SK-N-SH (cell line): ENCODE data around the gene EMP3. TPM values are rescaled to one million over a fixed set of nuclear protein-coding genes. Genes with fewer than 3 reads are reported as not detected.

ENCODE experiments used
- CTCF ChIA-PET: fragments of 300-600, 350-600 bp; formaldehyde crosslinking; extraction: SDS; loops from one replicate; lab custom pipeline; 2021; lab: Yijun Ruan, JAX
- POLR2A ChIA-PET: fragments of 350-600 bp; sonication (Branson Sonifier 250); formaldehyde crosslinking; extraction: SDS; loops from one replicate; lab custom pipeline; 2020; ENCODE audit warnings: antibody characterized with exemption, inconsistent platforms; lab: Yijun Ruan, JAX
- DNase-seq: peaks from one replicate; pipeline ENCODE4 v3.0.0; 2012
- H2AFZ ChIP-seq: fragments of 200-600 bp; sonication (generic); 2 replicates; pipeline ENCODE4 v1.8.1; 2016; ENCODE audit warnings: antibody characterized with exemption, mild to moderate bottlenecking, low read depth
- H3F3A ChIP-seq: fragments of 200-600 bp; sonication (generic); replicated peaks from 2 replicates; pipeline ENCODE3; 2016; ENCODE audit warnings: antibody characterized with exemption, mild to moderate bottlenecking; ENCODE audit not compliant: insufficient read depth
- H3K27ac ChIP-seq, 2 experiments: fragments of 200-500 bp in 1 of 2; fragments of 200-600 bp in 1 of 2; sonication (Bioruptor generic) in 1 of 2; sonication (generic), shearing (Covaris generic) in 1 of 2; 2 replicates each; pipeline versions ENCODE4 v1.5.1 to v1.6.1; 2014 to 2016; ENCODE audit warnings: low read depth in 2 of 2, inconsistent platforms in 1 of 2, low read length in 1 of 2, mild to moderate bottlenecking in 1 of 2, mixed read lengths in 1 of 2
- H3K27me3 ChIP-seq: fragments of 200-600 bp; sonication (generic), shearing (Covaris generic); 2 replicates; pipeline ENCODE4 v1.6.1; 2016; ENCODE audit warnings: mixed run types; ENCODE audit not compliant: insufficient read depth
- H3K36me3 ChIP-seq, 2 experiments: fragments of 200-500 bp in 1 of 2; fragments of 200-600 bp in 1 of 2; sonication (Bioruptor generic) in 1 of 2; sonication (generic) in 1 of 2; replicated peaks in 1 of 2; 2 replicates each; pipeline versions ENCODE3 to v1.5.1; 2014 to 2016; ENCODE audit warnings: low read length in 1 of 2, mild to moderate bottlenecking in 1 of 2; ENCODE audit not compliant: insufficient read depth in 2 of 2, control insufficient read depth in 1 of 2
- H3K4me1 ChIP-seq, 2 experiments: fragments of 200-500 bp in 1 of 2; fragments of 200-600 bp in 1 of 2; sonication (Bioruptor generic) in 1 of 2; sonication (generic), shearing (Covaris generic) in 1 of 2; 2 replicates each; pipeline versions ENCODE4 v1.5.1 to v1.6.1; 2014 to 2016; ENCODE audit warnings: low read depth in 1 of 2, low read length in 1 of 2, mixed run types in 1 of 2; ENCODE audit not compliant: insufficient read depth in 2 of 2, control insufficient read depth in 1 of 2
- H3K4me2 ChIP-seq: fragments of 200-600 bp; sonication (generic), shearing (Covaris generic); 2 replicates; pipeline ENCODE4 v1.6.1; 2017; ENCODE audit warnings: mixed run types
- H3K4me3 ChIP-seq, 2 experiments: fragments of 200-500 bp in 1 of 2; fragments of 200-600 bp in 1 of 2; sonication (Bioruptor generic) in 1 of 2; sonication (generic), shearing (Covaris generic) in 1 of 2; 2 replicates each; pipeline versions ENCODE4 v1.5.1 to v1.8.1; 2014 to 2016; ENCODE audit warnings: low read depth in 2 of 2, inconsistent platforms in 1 of 2, low read length in 1 of 2, mild to moderate bottlenecking in 1 of 2, mixed read lengths in 1 of 2, moderate library complexity in 1 of 2
- H3K79me2 ChIP-seq: fragments of 200-600 bp; sonication (generic); 2 replicates; pipeline ENCODE4 v1.8.1; 2017; ENCODE audit warnings: mild to moderate bottlenecking; ENCODE audit not compliant: insufficient read depth
- H3K9ac ChIP-seq: fragments of 200-600 bp; sonication (generic); 2 replicates; pipeline ENCODE4 v1.6.1; 2017; ENCODE audit warnings: mixed run types
- H3K9me2 ChIP-seq: fragments of 200-600 bp; sonication (generic); 2 replicates; pipeline ENCODE4 v1.6.1; 2017; ENCODE audit warnings: mixed run types
- H3K9me3 ChIP-seq: fragments of 200-600 bp; sonication (generic); 2 replicates; pipeline ENCODE4 v1.6.1; 2017; ENCODE audit warnings: mixed run types, mild to moderate bottlenecking, moderate library complexity
- H4K20me1 ChIP-seq: fragments of 200-600 bp; sonication (generic); 2 replicates; pipeline ENCODE4 v1.6.1; 2017; ENCODE audit warnings: mild to moderate bottlenecking, mixed run types; ENCODE audit not compliant: insufficient read depth
- EP300 ChIP-seq, 2 experiments: IDR thresholded peaks; 2 replicates each; pipeline versions ENCODE4 v1.4.0 to v1.6.1; 2012; ENCODE audit warnings: borderline replicate concordance in 1 of 2, low read depth in 1 of 2, low read length in 1 of 2
- EZH2phosphoT487 ChIP-seq: fragments of 200-600 bp; sonication (generic); IDR thresholded peaks from 2 replicates; pipeline ENCODE4 v1.6.1; 2017; ENCODE audit warnings: low read depth, mixed run types, mild to moderate bottlenecking, antibody characterized with exemption, moderate library complexity, borderline replicate concordance
- FOSL2 ChIP-seq: IDR thresholded peaks from 2 replicates; pipeline ENCODE4 v1.4.0; 2012; ENCODE audit warnings: low read depth, mild to moderate bottlenecking, moderate library complexity, borderline replicate concordance
- FOXJ3 ChIP-seq: sonication (generic); formaldehyde crosslinking; IDR thresholded peaks from 2 replicates; pipeline ENCODE4 v1.5.1; 2020; ENCODE audit warnings: mild to moderate bottlenecking, missing genetic modification reagents
- GABPA ChIP-seq: IDR thresholded peaks from 2 replicates; pipeline ENCODE4 v1.4.0; 2012; ENCODE audit warnings: low read depth, mild to moderate bottlenecking
- GATA2 ChIP-seq: sonication (generic); formaldehyde crosslinking; IDR thresholded peaks from 2 replicates; pipeline ENCODE4 v1.5.0; 2020; ENCODE audit warnings: mild to moderate bottlenecking, missing genetic modification reagents
- MEF2A ChIP-seq: IDR thresholded peaks from 2 replicates; pipeline ENCODE4 v1.4.0; 2012; ENCODE audit warnings: low read depth, borderline replicate concordance
- MXI1 ChIP-seq: IDR thresholded peaks from 2 replicates; pipeline ENCODE4 v1.6.1; 2012; ENCODE audit warnings: mild to moderate bottlenecking, low read depth, low read length, improper control_type of control experiment
- NFIC ChIP-seq: IDR thresholded peaks from 2 replicates; pipeline ENCODE4 v1.4.0; 2012; ENCODE audit warnings: borderline replicate concordance
- NRF1 ChIP-seq: IDR thresholded peaks from 2 replicates; pipeline ENCODE4 v1.6.1; 2012; ENCODE audit warnings: low read depth, mild to moderate bottlenecking, low read length
- RAD21 ChIP-seq: IDR thresholded peaks from 2 replicates; pipeline ENCODE4 v1.6.1; 2012; ENCODE audit warnings: mild to moderate bottlenecking, low read length
- RXRA ChIP-seq: IDR thresholded peaks from 2 replicates; pipeline ENCODE4 v1.4.0; 2012; ENCODE audit warnings: low read depth, mild to moderate bottlenecking, borderline replicate concordance
- SMC3 ChIP-seq: IDR thresholded peaks from 2 replicates; pipeline ENCODE4 v1.6.1; 2012; ENCODE audit warnings: low read depth, low read length, improper control_type of control experiment
- USF1 ChIP-seq: IDR thresholded peaks from 2 replicates; pipeline ENCODE4 v1.4.0; 2012; ENCODE audit warnings: low read depth, borderline replicate concordance
- WGBS: methylation state at CpG from one replicate; pipeline ENCODE4 v1.1.6; 2017; ENCODE audit warnings: low lambda C conversion rate; 5-methylcytosine and 5-hydroxymethylcytosine counted together
- polyA plus RNA-seq, 3 experiments: library from polyadenylated mRNA; depleted of rRNA; stranded (reverse); fragments of >200 nt; gene quantifications; 2 replicates each; pipeline ENCODE4 v1.2.3, GENCODE V29; 2012

The EMP3 gene
- polyA plus RNA-seq, 1 of the 3 experiments (the other 2 are of a cell fraction): 263 TPM

DNA sequence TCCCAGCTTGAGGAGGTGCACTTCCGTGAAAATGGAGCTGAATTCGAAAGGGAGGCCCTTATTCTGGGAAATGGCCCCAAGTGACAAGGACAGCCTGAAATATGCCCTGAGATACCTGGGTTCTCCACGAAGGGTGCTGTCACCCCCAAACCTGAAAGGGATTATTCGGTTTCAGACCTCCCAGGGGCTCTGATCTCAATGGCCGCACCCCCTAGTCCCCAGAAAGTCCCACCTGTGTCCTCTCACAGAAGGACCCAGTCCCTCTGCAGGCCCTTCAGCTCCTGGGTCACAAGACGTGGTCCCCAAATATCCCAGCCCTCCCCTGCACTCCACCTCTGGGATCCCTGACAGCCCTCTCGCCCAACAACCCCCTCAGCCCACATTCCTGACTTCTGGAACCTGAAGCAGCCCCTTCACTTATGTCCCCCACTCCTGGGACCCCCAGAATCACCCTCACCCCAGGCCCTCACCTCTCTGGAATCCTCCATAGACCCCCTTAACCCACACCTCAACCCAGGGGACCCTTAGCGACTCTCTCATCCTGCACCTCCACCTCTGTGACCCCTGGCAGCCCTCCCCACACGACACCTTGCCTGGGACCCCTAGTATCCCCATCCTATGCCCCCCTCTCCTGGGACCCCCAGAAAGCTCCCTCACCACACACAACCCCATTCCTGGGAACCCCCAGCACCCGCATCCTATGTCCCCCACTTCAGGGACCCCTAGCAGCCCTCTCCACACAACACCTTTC, 39.4 kb downstream of the EMP3 start:
- Histone ChIP-seq H3K4me3 (peak overlapping the region in 1 of 2 experiments; percentile 62; a peak in 1 of 4 replicates), H3K27me3 (no peaks in the 10 kb centered on the region), H3K4me1 (peaks cover 4 to 26% of the 10 kb centered on the region in 2 experiments; a peak in 1 of 4 replicates), H3F3A (peaks cover 6% of the 10 kb centered on the region), H4K20me1 (no peaks in the 10 kb centered on the region), H3K9ac (peak overlapping the region; percentile 83; the same call in 1 of the 2 replicates), H3K4me2 (peak overlapping the region; percentile 67; the same call in 1 of the 2 replicates), H3K9me2 (no peaks in the 10 kb centered on the region), H3K27ac (peak overlapping the region; percentile 40 to 74; a peak in 3 of 4 replicates), H3K36me3 (no peaks in the 10 kb centered on the region), H2AFZ (peak overlapping the region; percentile 81), H3K79me2 (no peaks in the 10 kb centered on the region), H3K9me3 (no peaks in the 10 kb centered on the region)
- POLR2A ChIA-PET: interaction anchor here (0.6 to 2.1 kb wide), 2 partner anchors 26 to 161 kb away, joined by 3 to 11 read pairs; partner anchors contain the start of gene KDELR1
- 93% methylated on average over 10 of the region's 10 CpGs for WGBS
- CTCF ChIA-PET: interaction anchor here (0.9 to 3.4 kb wide), 4 partner anchors 24 to 31 kb away, joined by 3 to 14 read pairs (median 4); partner anchors contain the start of genes GRIN2D and KDELR1
- no peak for DNase-seq
- TF ChIP-seq MEF2A (no peak), EZH2phosphoT487 (no peak), NRF1 (no peak), FOXJ3 (CRISPR knock-in tag) (no peak), MXI1 (no peak), GABPA (no peak), EP300 (IDR thresholded peaks at IDR 0.05; ENCODE audit: borderline replicate concordance in 1 of 2, low read depth in 1 of 2, low read length in 1 of 2) (no peak), GATA2 (CRISPR knock-in tag) (no peak), RAD21 (no peak), USF1 (no peak), FOSL2 (no peak), NFIC (no peak), SMC3 (no peak), RXRA (no peak)

DNA sequence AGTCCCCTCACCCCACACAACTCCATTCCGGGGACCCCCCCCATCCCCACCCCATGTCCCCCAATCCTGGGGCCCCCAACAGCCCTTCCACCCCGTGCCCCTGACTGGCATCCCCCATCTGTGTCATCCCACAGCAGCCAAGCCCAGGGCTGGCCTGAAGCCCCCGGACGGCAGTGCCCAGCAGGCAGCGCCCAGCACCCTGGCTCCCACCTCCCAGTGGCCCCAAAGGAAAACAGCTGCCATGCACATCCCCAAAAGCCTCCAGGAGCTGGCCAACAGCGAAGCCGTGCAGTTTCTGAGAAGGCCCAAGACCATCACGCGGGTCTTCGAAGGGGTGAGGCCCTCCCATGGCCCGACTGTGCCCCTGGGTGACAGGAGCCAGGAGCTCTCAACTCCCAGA, 40.2 kb downstream of the EMP3 start:
- no peaks in the 10 kb centered on the region for H3K79me2 ChIP-seq
- H3F3A ChIP-seq: peaks cover 6% of the 10 kb centered on the region
- no peak overlapping the region for H3K9ac ChIP-seq
- no peaks in the 10 kb centered on the region for H3K27me3 ChIP-seq
- no peak overlapping the region for H3K4me2 ChIP-seq
- H3K9me2 ChIP-seq: no peaks in the 10 kb centered on the region
- ChIA-PET CTCF (interaction anchor here (3.4 kb wide), 1 partner anchor 25 kb away, joined by 14 read pairs; the partner anchor contains the start of gene KDELR1), POLR2A (interaction anchor here (1.0 kb wide), 1 partner anchor 35 kb away, joined by 4 read pairs; no protein-coding TSS in a partner anchor)
- no peaks in the 10 kb centered on the region for H3K9me3 ChIP-seq
- peaks cover 4 to 30% of the 10 kb centered on the region in 2 experiments; a peak in 1 of 4 replicates for H3K4me1 ChIP-seq
- no peaks in the 10 kb centered on the region for H3K36me3 ChIP-seq
- 89% methylated on average over 11 of the region's 11 CpGs for WGBS
- DNase-seq: no peak
- H3K4me3 ChIP-seq: no peak overlapping the region
- H4K20me1 ChIP-seq: no peaks in the 10 kb centered on the region
- TF ChIP-seq GABPA: no peak
- H3K27ac ChIP-seq: no peak overlapping the region
- no peak overlapping the region for H2AFZ ChIP-seq
